IMR-90 (cell line): ENCODE results near the gene TBC1D1. TPM values are rescaled to one million over a fixed set of nuclear protein-coding genes. Genes with fewer than 3 reads are reported as not detected.

Experiments
- ATAC-seq: fragments of 200-7000 bp; cut with Tn5 transposase; 2 replicates; pipeline ENCODE4 v1.9.1; 2020; ENCODE audit warnings: low read depth, mild to moderate bottlenecking, moderate library complexity
- BruUV-seq: library from RNA; stranded (reverse); fragments of 400-500 nt; replicated peaks from 2 replicates; lab custom pipeline; 2021; lab: Mats Ljungman, UMichigan
- CTCF ChIA-PET: fragments of 300-600 bp; formaldehyde crosslinking; extraction: SDS; loops from one replicate; lab custom pipeline; 2021; ENCODE audit warnings: antibody characterized with exemption; lab: Yijun Ruan, JAX
- POLR2A ChIA-PET: fragments of 300-600 bp; sonication (Branson Sonifier 250); formaldehyde crosslinking; loops from one replicate; lab custom pipeline; 2022; ENCODE audit warnings: antibody characterized with exemption; ENCODE audit not compliant: unreplicated experiment; lab: Charles Lee
- DNase-seq: peaks from one replicate; pipeline ENCODE4 v3.0.0; 2013
- H2AFZ ChIP-seq: replicated peaks from 2 replicates; pipeline ENCODE3; 2013; ENCODE audit warnings: low read length, mild to moderate bottlenecking; ENCODE audit not compliant: poor library complexity
- H2AK5ac ChIP-seq: 2 replicates; pipeline ENCODE4 v1.6.1; 2013; ENCODE audit warnings: low read depth, low read length, inconsistent platforms
- H2AK9ac ChIP-seq: replicated peaks from 2 replicates; pipeline ENCODE3; 2013; ENCODE audit warnings: mild to moderate bottlenecking, low read depth, low read length, moderate library complexity; ENCODE audit not compliant: poor library complexity
- H2BK120ac ChIP-seq: 2 replicates; pipeline ENCODE4 v1.6.1; 2013; ENCODE audit warnings: low read depth, low read length, inconsistent platforms
- H2BK15ac ChIP-seq: 3 replicates; pipeline ENCODE4 v1.6.1; 2013; ENCODE audit warnings: low read depth, low read length, inconsistent platforms
- H2BK20ac ChIP-seq: 2 replicates; pipeline ENCODE4 v1.6.1; 2013; ENCODE audit warnings: low read depth, mild to moderate bottlenecking, inconsistent platforms, low read length, moderate library complexity
- H2BK5ac ChIP-seq: 2 replicates; pipeline ENCODE4 v1.6.1; 2013; ENCODE audit warnings: mild to moderate bottlenecking, low read depth, low read length, inconsistent platforms; ENCODE audit not compliant: poor library complexity, severe bottlenecking
- H3K14ac ChIP-seq: replicated peaks from 2 replicates; pipeline ENCODE4 v1.6.1; 2013; ENCODE audit warnings: low read depth, low read length, inconsistent platforms
- H3K18ac ChIP-seq: 2 replicates; pipeline ENCODE4 v1.6.1; 2013; ENCODE audit warnings: low read depth, low read length, control low read depth
- H3K23ac ChIP-seq: 2 replicates; pipeline ENCODE4 v1.6.1; 2013; ENCODE audit warnings: low read depth, low read length, inconsistent platforms
- H3K27ac ChIP-seq: 2 replicates; pipeline ENCODE4 v1.5.1; 2013; ENCODE audit warnings: mild to moderate bottlenecking, control low read depth, low read length; ENCODE audit not compliant: insufficient read depth
- H3K27me3 ChIP-seq: 2 replicates; pipeline ENCODE4 v1.6.1; 2013; ENCODE audit warnings: low read length; ENCODE audit not compliant: control insufficient read depth, insufficient read depth
- H3K36me3 ChIP-seq: 2 replicates; pipeline ENCODE4 v1.6.1; 2013; ENCODE audit warnings: low read length, mixed read lengths; ENCODE audit not compliant: control insufficient read depth, insufficient read depth
- H3K4ac ChIP-seq: 2 replicates; pipeline ENCODE4 v1.6.1; 2013; ENCODE audit warnings: low read depth, low read length, inconsistent platforms
- H3K4me1 ChIP-seq: 2 replicates; pipeline ENCODE4 v1.6.1; 2013; ENCODE audit warnings: low read length, mixed read lengths; ENCODE audit not compliant: control insufficient read depth, insufficient read depth
- H3K4me2 ChIP-seq: 2 replicates; pipeline ENCODE4 v1.6.1; 2013; ENCODE audit warnings: low read depth, mild to moderate bottlenecking, control low read depth, low read length, moderate library complexity
- H3K4me3 ChIP-seq: 2 replicates; pipeline ENCODE4 v1.5.1; 2013; ENCODE audit warnings: low read depth, mild to moderate bottlenecking, control low read depth, low read length, moderate library complexity; ENCODE audit not compliant: insufficient read depth
- H3K56ac ChIP-seq: 2 replicates; pipeline ENCODE4 v1.6.1; 2013; ENCODE audit warnings: low read length, inconsistent platforms; ENCODE audit not compliant: insufficient read depth; ENCODE audit errors: extremely low read depth
- H3K79me1 ChIP-seq, 2 experiments: 2 replicates each; pipeline ENCODE4 v1.6.1; 2013; ENCODE audit warnings: low read length in 2 of 2, inconsistent platforms in 1 of 2, low read depth in 1 of 2
- H3K9ac ChIP-seq: 2 replicates; pipeline ENCODE4 v1.6.1; 2013; ENCODE audit warnings: low read depth, low read length, control low read depth
- H3K9me1 ChIP-seq: 2 replicates; pipeline ENCODE4 v1.6.1; 2013; ENCODE audit warnings: low read length, inconsistent platforms; ENCODE audit not compliant: insufficient read depth
- H3K9me3 ChIP-seq: 2 replicates; pipeline ENCODE4 v1.6.1; 2013; ENCODE audit warnings: low read length; ENCODE audit not compliant: control insufficient read depth, insufficient read depth
- H4K20me1 ChIP-seq: 2 replicates; pipeline ENCODE4 v1.6.1; 2013; ENCODE audit warnings: low read length, inconsistent platforms; ENCODE audit not compliant: insufficient read depth
- H4K5ac ChIP-seq: 2 replicates; pipeline ENCODE4 v1.6.1; 2013; ENCODE audit warnings: mild to moderate bottlenecking, low read depth, low read length, control low read depth
- H4K8ac ChIP-seq, 2 experiments: 2 replicates each; pipeline ENCODE4 v1.6.1; 2013; ENCODE audit warnings: low read depth in 2 of 2, low read length in 2 of 2, control low read depth in 1 of 2, inconsistent platforms in 1 of 2
- H4K91ac ChIP-seq: 2 replicates; pipeline ENCODE4 v1.6.1; 2013; ENCODE audit warnings: low read depth, low read length, inconsistent platforms; ENCODE audit not compliant: insufficient read depth
- BHLHE40 ChIP-seq: fragments of 150-350 bp; IDR thresholded peaks from 2 replicates; pipeline ENCODE4 v1.6.1; 2016; ENCODE audit warnings: mild to moderate bottlenecking, low read depth, low read length
- CHD1 ChIP-seq: IDR thresholded peaks from 2 replicates; pipeline ENCODE4 v1.6.1; 2012; ENCODE audit warnings: low read depth, low read length, improper control_type of control experiment
- CTCF ChIP-seq: conservative IDR thresholded peaks from 2 replicates; pipeline ENCODE4 v1.5.1; 2012; ENCODE audit warnings: mild to moderate bottlenecking, low read depth, low read length, improper control_type of control experiment
- MAZ ChIP-seq: IDR thresholded peaks from 2 replicates; pipeline ENCODE4 v1.6.1; 2012; ENCODE audit warnings: low read depth, mild to moderate bottlenecking, low read length, improper control_type of control experiment, moderate library complexity, borderline replicate concordance
- MXI1 ChIP-seq: IDR thresholded peaks from 2 replicates; pipeline ENCODE4 v1.6.1; 2012; ENCODE audit warnings: low read depth, mild to moderate bottlenecking, low read length, moderate library complexity, borderline replicate concordance
- POLR2A ChIP-seq: IDR thresholded peaks from 2 replicates; pipeline ENCODE4 v1.6.1; 2012; ENCODE audit warnings: mild to moderate bottlenecking, low read depth, low read length
- RAD21 ChIP-seq: IDR thresholded peaks from 2 replicates; pipeline ENCODE4 v1.6.1; 2012; ENCODE audit warnings: low read length, improper control_type of control experiment
- WGBS, 2 experiments: methylation state at CpG; one replicate each; pipeline versions ENCODE4 v1.1.5 to v1.1.7; 2013; ENCODE audit warnings: missing lambda C conversion rate in 2 of 2; ENCODE audit not compliant: insufficient read length in 1 of 2; ENCODE audit errors: extremely low coverage in 2 of 2; 5-methylcytosine and 5-hydroxymethylcytosine counted together
- dilution Hi-C: fragments of 300-500 bp; cut with HindIII; formaldehyde crosslinking; loops from one replicate; pipeline ENCODE4 v1.14.3; 2018; ENCODE audit warnings: low sequenced_read_pairs; ENCODE audit not compliant: unreplicated experiment
- in situ Hi-C: fragments of 300-500 bp; cut with MboI; formaldehyde crosslinking; loops from 3 replicates; pipeline ENCODE4 v1.14.3; 2019; ENCODE audit warnings: low sequenced_read_pairs, inconsistent platforms, mixed read lengths
- intact Hi-C: fragments of 100-400 bp; cut with micrococcal nuclease; formaldehyde crosslinking; loops from 2 replicates; pipeline ENCODE4 v1.10.0; 2022
- polyA plus RNA-seq, 3 experiments: library from polyadenylated mRNA; depleted of rRNA; stranded (reverse); fragments of >200 nt; gene quantifications; 2 replicates each; pipeline ENCODE4 v1.2.3, GENCODE V29; 2012; ENCODE audit warnings: low replicate concordance in 1 of 3
- total RNA-seq: library from RNA; depleted of rRNA; stranded (reverse); fragments of >200 nt; gene quantifications from 2 replicates; pipeline ENCODE4 v1.2.3, GENCODE V29; 2012

TBC1D1 gene
- total and polyA plus RNA-seq, 2 of the 4 experiments (the other 2 are of a cell fraction), result 42.4 to 104 TPM

- POLR2A ChIA-PET, result no interaction called here
- dilution Hi-C loops, result no loop called here
Measured at GRCh38 chr4:37914539-37914938, 23.7 kb downstream of the TBC1D1 start.

More at GRCh38 chr4:37914539-37914938, 23.7 kb downstream of the TBC1D1 start:
- DNase-seq, result no peak
- intact Hi-C loops (no loop called here), in situ Hi-C loops (no loop called here)
- Histone ChIP-seq H3K4me2 (no peak overlapping the region), H2AK9ac (no peak overlapping the region), H3K27me3 (peaks cover 16% of the 10 kb centered on the region), H3K79me1 (no peaks in the 10 kb centered on the region), H3K4me3 (no peak overlapping the region), H3K18ac (no peak overlapping the region), H2BK5ac (no peak overlapping the region), H3K4me1 (no peaks in the 10 kb centered on the region), H4K8ac (no peak overlapping the region), H3K14ac (no peak overlapping the region), H2AFZ (no peak overlapping the region), H4K20me1 (no peaks in the 10 kb centered on the region), H3K23ac (no peak overlapping the region), H4K5ac (no peak overlapping the region), H2AK5ac (no peak overlapping the region), H3K4ac (no peak overlapping the region), H2BK20ac (no peak overlapping the region), H3K9me1 (no peaks in the 10 kb centered on the region), H4K91ac (no peak overlapping the region), H3K27ac (no peak overlapping the region), H3K9ac (no peak overlapping the region), H2BK120ac (no peak overlapping the region), H3K56ac (no peak overlapping the region), H3K36me3 (no peaks in the 10 kb centered on the region), H3K9me3 (no peaks in the 10 kb centered on the region), H2BK15ac (no peak overlapping the region)
- 53% methylated on average over 3 of the region's 3 CpGs; no CpG with 5 or more reads in 1 of the 2 experiments for WGBS, 2 experiments
- no TSS peak for BruUV-seq
- ATAC-seq, result no peak
- no peak for TF ChIP-seq BHLHE40
- no peak for TF ChIP-seq MXI1
- no peak for TF ChIP-seq POLR2A
- no peak for TF ChIP-seq MAZ
- no peak for TF ChIP-seq RAD21
- no peak for TF ChIP-seq CHD1
- TF ChIP-seq CTCF, result no peak
- CTCF ChIA-PET, result no interaction called here
